Measurements from ENCODE around the gene OAF. TPM values are rescaled to one million over a fixed set of nuclear protein-coding genes. Genes with fewer than 3 reads are reported as not detected.
"Not testable (repeated sequence)": the region's sequence is repeated elsewhere in the genome, so short reads cannot be mapped to it uniquely, and the experiment has no call there.

Gene OAF
- total RNA-seq, 1 donor, result 13.3 TPM

DNA sequence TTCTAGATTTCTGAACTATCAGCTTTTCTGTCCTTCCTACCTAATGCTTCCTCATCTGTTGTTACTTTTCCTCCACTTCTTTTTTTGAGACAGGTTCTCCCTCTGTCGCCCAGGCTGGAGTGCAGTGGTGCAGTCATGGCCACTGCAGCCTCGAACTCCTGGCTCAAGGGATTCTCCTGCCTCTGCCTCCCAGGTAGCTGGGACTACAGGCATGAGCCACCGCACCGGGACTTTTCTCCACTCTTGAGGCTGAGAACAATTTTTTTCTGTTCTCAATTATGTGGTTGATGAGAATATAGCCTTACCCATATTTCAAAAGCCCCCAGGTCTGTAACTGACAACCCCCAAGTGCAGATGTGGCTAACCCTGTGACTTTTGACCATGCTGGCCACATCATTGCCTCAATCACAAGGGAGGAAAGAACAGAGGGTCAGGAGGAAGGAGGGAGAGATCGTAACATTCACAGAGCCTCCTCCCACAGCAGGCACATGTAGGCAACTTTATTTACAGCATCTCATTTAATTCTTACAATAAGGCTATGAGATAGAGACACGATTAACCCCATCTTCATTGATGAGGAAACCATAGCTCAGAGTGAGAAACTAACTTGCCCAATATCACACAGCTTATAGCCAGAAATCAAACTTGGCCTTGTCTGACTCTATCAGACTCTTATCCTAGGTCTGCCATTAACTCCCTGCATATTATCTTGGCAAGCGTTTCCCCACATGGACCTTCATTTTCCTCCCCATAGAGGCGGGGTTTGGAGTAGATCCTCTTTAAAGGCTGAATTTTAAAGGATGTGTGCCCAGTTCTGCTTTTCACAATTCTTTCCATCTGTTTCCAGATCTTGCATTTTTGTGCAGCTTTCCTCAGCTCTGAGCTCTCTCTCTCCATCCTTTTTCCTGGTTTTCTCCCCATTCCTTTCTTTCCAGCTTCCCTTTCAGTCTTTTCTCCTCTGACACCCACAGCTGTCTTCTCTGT lies 38.7 kb downstream of the OAF start:
- no peak overlapping the region for H3K4me3 ChIP-seq (ENCODE audit: low read length)
- H3K4me1 ChIP-seq (ENCODE audit: insufficient read depth, low read length), result no peaks in the 10 kb centered on the region
- H3K9me3 ChIP-seq (ENCODE audit: low read depth, low read length), result no peaks in the 10 kb centered on the region
- H3K27me3 ChIP-seq (ENCODE audit: insufficient read depth, low read length), result peaks cover 5% of the 10 kb centered on the region

DNA sequence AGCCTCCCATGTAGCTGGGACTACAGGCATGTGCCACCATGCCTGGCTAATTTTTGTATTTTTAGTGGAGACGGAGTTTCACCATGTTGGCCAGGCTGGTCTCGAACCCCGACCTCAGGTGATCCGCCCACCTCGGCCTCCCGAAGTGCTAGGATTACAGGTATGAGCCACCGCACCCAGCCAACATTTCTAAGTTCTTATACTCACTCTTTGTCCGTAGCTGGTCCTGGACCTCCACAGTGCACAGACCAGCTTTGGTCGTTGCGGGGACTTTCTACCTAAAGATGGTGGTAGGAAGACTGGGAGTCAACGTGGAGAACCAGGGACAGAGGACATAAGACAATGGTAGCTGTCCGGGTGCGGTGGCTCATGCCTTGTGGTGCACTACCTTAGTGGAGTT lies 42.5 kb downstream of the OAF start:
- H3K4me3 ChIP-seq (ENCODE audit: low read length); H3K4me1 ChIP-seq (ENCODE audit: insufficient read depth, low read length); H3K9me3 ChIP-seq (ENCODE audit: low read depth, low read length): not testable (repeated sequence)
- H3K27me3 ChIP-seq (ENCODE audit: insufficient read depth, low read length), result peaks cover 26% of the 10 kb centered on the region

DNA sequence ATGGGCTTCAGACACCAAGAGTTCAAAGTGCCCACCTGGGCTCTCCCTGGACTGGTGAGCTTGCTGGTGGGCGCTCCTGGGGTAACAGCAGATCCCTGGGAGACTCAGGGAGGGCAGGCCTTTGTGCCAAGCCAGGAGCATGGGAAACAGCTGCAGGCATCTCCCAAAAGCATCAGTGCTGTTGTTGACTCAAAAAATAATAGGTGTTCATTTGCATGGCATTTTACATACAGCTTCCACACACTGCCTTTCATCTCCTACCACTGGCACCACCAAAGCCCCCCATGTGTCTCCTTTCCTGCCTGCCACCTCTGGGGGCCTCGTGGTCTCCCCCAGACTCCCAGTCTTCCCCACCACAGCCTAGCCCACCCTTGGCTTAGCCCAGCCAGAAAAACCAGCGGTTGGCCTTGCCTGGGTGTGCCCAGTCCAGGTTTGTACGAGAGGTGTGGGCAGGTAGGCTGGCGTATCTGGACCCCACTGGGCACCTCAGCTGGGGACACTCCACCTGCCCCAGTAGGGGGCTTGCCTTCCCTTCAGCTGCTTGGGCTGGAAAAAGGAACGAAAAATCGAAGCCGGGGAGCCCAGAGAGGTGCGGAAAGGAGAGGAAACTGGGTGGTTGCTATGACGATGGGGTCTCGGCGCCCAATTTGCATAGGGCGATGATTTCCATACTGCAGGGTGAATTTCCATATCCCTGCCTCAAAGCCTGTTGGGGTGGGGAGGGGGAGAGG lies 44.1 kb downstream of the OAF start:
- H3K4me1 ChIP-seq (ENCODE audit: insufficient read depth, low read length), result no peaks in the 10 kb centered on the region
- H3K27me3 ChIP-seq (ENCODE audit: insufficient read depth, low read length), result peaks cover 24% of the 10 kb centered on the region
- no peak overlapping the region for H3K4me3 ChIP-seq (ENCODE audit: low read length)
- no peaks in the 10 kb centered on the region for H3K9me3 ChIP-seq (ENCODE audit: low read depth, low read length)

DNA sequence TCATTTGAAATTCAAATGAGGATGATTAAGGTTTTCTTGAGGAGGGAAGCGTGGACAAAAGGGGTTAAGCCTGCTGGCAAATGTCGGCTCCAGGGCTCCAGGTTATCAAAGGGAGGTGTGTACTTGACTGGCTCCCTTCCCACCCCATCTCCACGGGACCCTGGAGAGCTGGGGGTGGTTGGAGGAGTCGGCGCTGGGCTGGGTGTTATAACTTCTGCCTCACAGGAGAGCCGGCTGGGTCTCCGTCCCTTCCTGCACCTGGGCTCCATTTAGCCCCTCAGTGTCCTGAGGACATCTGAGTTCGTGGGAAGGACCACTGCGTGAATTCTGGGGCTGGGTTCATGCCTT lies 44.7 kb downstream of the OAF start:
- H3K4me1 ChIP-seq (ENCODE audit: insufficient read depth, low read length), result no peaks in the 10 kb centered on the region
- H3K27me3 ChIP-seq (ENCODE audit: insufficient read depth, low read length), result peaks cover 24% of the 10 kb centered on the region
- no peaks in the 10 kb centered on the region for H3K9me3 ChIP-seq (ENCODE audit: low read depth, low read length)
- no peak overlapping the region for H3K4me3 ChIP-seq (ENCODE audit: low read length)

DNA sequence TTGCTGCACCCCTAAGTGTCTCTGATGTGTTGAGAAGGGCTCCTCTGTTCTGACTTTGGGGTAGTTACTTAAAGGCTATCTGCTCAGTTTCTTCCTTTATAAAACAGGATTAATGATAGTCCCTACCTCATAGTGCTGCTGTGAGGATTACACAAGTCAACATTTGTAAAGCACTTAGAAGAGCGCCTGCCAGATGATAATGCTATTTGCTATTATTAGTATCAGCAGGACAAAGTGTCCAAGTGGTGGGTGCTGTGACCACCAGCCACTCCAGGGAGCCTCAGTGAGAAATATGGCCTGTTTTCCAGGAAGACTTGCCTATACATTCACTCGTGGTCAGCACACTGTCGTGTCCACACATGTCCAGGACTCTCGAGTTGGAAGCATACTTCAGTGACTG lies 45.3 kb downstream of the OAF start:
- Histone ChIP-seq H3K4me3 (ENCODE audit: low read length) (no peak overlapping the region), H3K27me3 (ENCODE audit: insufficient read depth, low read length) (peaks cover 24% of the 10 kb centered on the region), H3K4me1 (ENCODE audit: insufficient read depth, low read length) (no peaks in the 10 kb centered on the region), H3K9me3 (ENCODE audit: low read depth, low read length) (no peaks in the 10 kb centered on the region)

DNA sequence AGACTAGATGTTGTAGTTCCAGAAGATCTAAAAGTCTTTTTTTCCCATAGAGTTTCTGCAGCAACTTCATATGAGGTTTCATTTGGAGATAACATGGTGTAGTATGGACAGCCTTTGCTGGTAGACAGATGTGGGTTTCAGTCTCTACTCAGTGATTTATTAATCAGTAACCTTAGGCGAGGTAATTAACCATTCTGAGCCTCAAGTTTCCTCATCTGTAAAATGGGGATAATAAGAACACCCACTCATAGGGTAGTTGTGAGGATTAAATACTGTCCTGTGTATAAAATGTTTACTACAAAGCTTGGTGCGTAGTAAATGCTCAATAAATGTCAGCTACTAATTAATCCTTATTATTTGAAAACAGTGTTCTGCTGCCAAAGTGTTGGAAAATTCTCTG lies 45.9 kb downstream of the OAF start:
- Histone ChIP-seq H3K9me3 (ENCODE audit: low read depth, low read length) (no peaks in the 10 kb centered on the region), H3K27me3 (ENCODE audit: insufficient read depth, low read length) (peaks cover 24% of the 10 kb centered on the region), H3K4me1 (ENCODE audit: insufficient read depth, low read length) (no peaks in the 10 kb centered on the region), H3K4me3 (ENCODE audit: low read length) (no peak overlapping the region)

DNA sequence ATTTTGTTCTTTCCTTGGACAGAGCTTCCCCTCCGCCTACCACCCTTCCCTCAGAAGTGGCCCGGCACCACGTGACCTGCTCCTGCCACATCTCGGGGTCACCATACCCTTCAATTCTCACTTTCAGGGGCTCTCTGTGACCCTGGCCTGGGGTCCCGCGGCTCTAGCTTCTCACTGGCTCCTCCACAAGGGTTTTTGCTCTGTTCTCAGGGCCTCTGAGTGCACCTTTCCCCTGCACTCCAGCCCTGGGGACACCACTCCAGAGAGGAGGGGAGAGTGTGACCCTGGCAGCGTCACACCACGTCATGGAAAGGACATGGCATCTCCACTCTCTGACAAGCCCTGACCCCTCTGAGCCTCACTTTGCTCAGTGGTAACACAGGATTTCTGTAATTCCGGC lies 46.5 kb downstream of the OAF start:
- Histone ChIP-seq H3K27me3 (ENCODE audit: insufficient read depth, low read length) (peaks cover 24% of the 10 kb centered on the region), H3K9me3 (ENCODE audit: low read depth, low read length) (no peaks in the 10 kb centered on the region), H3K4me1 (ENCODE audit: insufficient read depth, low read length) (no peaks in the 10 kb centered on the region), H3K4me3 (ENCODE audit: low read length) (no peak overlapping the region)

DNA sequence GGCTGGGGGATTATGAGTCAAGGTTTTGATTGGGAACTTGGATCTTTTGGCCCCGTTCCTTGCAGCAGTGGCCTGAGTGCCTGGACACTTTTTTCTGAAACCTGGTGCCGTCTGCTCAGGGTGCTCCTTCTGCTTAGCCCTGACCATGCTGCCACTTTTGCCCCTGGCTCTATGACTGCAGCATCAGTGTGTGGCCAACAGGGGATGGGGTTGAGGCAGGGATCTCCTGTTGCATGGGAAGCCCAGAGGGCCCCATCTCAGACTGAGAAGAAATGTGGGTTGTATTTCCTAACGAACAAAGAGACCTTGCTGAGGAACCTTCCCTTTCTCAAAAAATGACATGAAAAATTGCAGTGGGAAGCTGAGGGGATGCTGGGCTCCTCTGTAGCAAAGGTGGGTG lies 47.8 kb downstream of the OAF start:
- Histone ChIP-seq H3K4me3 (ENCODE audit: low read length) (no peak overlapping the region), H3K27me3 (ENCODE audit: insufficient read depth, low read length) (peaks cover 24% of the 10 kb centered on the region), H3K4me1 (ENCODE audit: insufficient read depth, low read length) (no peaks in the 10 kb centered on the region), H3K9me3 (ENCODE audit: low read depth, low read length) (no peaks in the 10 kb centered on the region)

DNA sequence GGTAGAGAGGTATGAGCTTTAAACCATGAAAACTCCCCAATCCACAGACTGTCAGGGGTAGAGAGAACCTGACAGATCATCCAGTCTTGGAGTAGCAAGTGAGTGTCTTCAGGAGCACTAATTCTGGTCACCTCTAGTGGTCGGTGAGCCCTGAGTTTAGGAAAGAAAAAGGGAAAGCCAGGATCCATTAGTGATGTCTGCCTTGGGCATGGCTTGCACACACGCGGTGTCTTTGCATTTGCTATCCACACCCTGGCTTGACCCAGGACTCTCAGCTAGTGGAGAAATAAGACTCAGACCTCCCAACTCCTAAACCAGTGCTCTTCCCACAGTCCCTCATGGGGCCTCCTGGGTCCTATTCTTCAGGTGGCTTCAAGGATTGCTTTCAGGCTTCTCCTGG lies 48.4 kb downstream of the OAF start:
- Histone ChIP-seq H3K4me1 (ENCODE audit: insufficient read depth, low read length) (no peaks in the 10 kb centered on the region), H3K9me3 (ENCODE audit: low read depth, low read length) (no peaks in the 10 kb centered on the region), H3K4me3 (ENCODE audit: low read length) (no peak overlapping the region), H3K27me3 (ENCODE audit: insufficient read depth, low read length) (peaks cover 24% of the 10 kb centered on the region)

DNA sequence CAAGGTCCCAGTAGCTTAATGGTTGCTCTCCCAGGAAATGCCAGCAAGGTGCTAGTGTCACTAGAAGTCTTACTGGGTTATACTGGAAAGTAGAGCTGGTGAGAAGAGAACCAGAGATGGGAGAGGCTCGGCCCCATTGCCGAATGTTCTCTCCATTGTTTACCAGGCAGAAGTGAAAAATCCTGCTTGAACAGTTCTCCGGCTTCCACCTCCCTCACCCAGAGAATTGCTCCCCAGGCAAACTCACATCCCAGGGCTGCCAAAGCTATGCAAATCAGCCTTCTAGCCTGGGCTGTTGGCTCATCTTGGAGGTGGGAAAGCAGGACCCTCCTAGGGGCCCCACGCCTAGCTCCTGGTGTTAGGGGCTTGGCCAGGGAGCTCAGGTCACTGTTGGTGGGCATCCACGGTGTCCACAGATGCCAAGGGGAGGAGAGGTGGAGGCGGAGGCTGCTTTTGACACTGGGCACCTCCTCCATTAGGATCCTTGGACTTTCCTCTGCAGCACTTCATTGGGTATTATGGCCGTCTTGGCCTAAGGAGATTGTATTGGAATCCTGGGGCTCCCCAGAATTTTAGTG lies 49.2 kb downstream of the OAF start:
- Histone ChIP-seq H3K4me3 (ENCODE audit: low read length) (no peak overlapping the region), H3K9me3 (ENCODE audit: low read depth, low read length) (no peaks in the 10 kb centered on the region), H3K27me3 (ENCODE audit: insufficient read depth, low read length) (peaks cover 17% of the 10 kb centered on the region), H3K4me1 (ENCODE audit: insufficient read depth, low read length) (no peaks in the 10 kb centered on the region)

DNA sequence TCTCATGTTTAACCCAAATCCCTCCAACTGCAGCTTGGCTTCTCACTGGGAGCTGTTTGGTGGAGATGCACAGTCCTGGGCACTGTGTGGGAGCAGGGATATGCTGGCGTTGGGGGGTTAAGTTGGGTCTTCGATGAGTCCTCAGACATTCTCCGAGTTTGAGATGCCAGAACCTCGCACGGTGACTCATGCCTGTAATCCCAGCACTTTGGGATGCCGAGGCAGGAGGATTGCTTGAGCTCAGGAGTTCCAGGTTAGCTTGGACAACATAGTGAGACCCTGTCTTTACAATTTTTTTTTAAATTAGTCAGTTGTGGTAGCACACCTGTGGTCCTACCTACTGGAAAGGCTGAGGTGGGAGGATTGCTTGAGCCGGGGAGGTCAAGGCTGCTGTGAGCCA lies 49.8 kb downstream of the OAF start:
- Histone ChIP-seq H3K4me3 (ENCODE audit: low read length) (no peak overlapping the region), H3K4me1 (ENCODE audit: insufficient read depth, low read length) (no peaks in the 10 kb centered on the region), H3K27me3 (ENCODE audit: insufficient read depth, low read length) (peaks cover 13% of the 10 kb centered on the region), H3K9me3 (ENCODE audit: low read depth, low read length) (no peaks in the 10 kb centered on the region)

DNA sequence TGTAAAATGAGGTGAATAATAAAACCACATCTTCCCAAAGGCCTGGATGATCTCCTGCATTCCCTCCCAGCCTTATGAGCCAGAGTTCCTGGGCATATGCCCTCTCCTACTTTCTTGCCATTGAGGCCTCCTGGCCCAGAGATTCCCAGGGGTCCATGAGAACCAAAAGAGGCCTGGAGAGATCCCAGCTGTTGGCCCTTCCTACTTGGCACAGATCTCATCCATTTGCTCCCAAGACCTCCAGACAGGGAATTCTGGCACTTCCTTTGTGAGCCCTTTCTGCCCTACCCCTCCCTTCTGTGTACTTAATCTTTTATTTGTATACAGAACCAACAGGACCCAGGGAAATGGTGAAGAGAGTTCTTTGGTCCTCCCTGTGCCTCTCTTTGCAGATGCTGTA lies 50.5 kb downstream of the OAF start:
- Histone ChIP-seq H3K4me1 (ENCODE audit: insufficient read depth, low read length) (no peaks in the 10 kb centered on the region), H3K9me3 (ENCODE audit: low read depth, low read length) (no peaks in the 10 kb centered on the region), H3K4me3 (ENCODE audit: low read length) (no peak overlapping the region), H3K27me3 (ENCODE audit: insufficient read depth, low read length) (peaks cover 6% of the 10 kb centered on the region)

DNA sequence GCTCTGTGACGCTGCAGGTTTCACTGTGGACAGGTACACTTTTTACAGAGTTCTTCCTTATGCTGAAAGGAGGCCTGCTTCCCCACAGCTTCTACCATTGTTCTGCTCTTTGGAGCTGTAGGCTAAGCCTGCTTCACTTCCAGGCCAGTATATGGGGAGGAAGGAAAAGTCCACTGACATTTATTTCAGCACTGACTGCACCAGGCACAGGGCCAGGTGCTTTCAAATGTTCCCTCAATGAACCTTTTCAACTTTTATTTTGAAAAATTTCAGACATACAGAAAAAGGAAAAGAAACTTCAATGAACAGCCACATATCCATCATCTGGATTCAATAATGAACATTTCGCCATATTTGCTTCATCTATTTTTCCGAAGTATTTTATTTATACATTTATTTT lies 51.1 kb downstream of the OAF start:
- Histone ChIP-seq H3K27me3 (ENCODE audit: insufficient read depth, low read length) (peaks cover 2% of the 10 kb centered on the region), H3K9me3 (ENCODE audit: low read depth, low read length) (no peaks in the 10 kb centered on the region), H3K4me1 (ENCODE audit: insufficient read depth, low read length) (no peaks in the 10 kb centered on the region), H3K4me3 (ENCODE audit: low read length) (no peak overlapping the region)

DNA sequence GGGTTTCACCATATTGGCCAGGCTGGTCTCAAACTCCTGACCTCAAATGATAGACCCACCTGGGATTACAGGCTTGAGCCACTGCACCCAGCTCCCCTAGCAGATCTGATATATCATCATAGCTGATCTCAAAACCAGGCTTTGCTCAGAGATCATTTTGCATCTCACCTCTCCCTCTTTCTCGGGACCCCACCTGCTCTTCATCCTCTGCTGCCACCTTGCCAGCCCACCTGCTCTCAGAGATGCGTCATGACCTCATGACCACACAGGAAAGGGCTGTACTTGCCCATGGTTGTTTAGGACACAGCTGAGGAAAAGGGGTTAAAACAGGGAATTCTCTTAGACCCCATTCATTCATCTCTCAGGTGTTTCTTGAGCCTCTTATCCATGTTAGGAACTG lies 56.5 kb downstream of the OAF start:
- H3K9me3 ChIP-seq (ENCODE audit: low read depth, low read length), result no peaks in the 10 kb centered on the region
- no peaks in the 10 kb centered on the region for H3K4me1 ChIP-seq (ENCODE audit: insufficient read depth, low read length)
- no peak overlapping the region for H3K4me3 ChIP-seq (ENCODE audit: low read length)
- peaks cover 5% of the 10 kb centered on the region for H3K27me3 ChIP-seq (ENCODE audit: insufficient read depth, low read length)

DNA sequence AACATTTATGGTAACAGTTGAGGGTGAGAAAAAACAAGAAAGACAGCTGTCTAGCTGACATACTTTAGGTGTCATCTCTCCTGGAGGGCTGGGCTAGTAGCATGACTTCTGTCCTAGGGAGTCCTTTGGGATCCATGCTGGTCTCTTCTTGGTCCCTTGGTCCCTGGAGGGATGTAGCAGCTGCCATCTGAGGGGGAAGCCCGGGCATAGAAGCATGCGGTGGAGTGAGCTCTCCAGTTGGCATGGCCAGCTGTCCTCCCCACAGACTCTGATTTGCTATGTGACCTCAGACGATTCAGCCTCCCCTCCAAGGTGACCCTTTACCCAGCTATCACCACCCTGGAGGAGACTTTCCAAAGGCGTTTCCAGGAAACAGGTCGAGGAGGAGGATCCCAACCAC lies 57.9 kb downstream of the OAF start:
- no peaks in the 10 kb centered on the region for H3K9me3 ChIP-seq (ENCODE audit: low read depth, low read length)
- peaks cover 5% of the 10 kb centered on the region for H3K27me3 ChIP-seq (ENCODE audit: insufficient read depth, low read length)
- no peaks in the 10 kb centered on the region for H3K4me1 ChIP-seq (ENCODE audit: insufficient read depth, low read length)

More for the DNA sequence above, 57.9 kb downstream of the OAF start:
- no peak overlapping the region for H3K4me3 ChIP-seq (ENCODE audit: low read length)

Measured in mononuclear cell (primary cell).